ENCODE data around the gene TMEM18.
"Not testable (repeated sequence)": the region's sequence is repeated elsewhere in the genome, so short reads cannot be mapped to it uniquely, and the experiment has no call there.

Gene TMEM18

DNA sequence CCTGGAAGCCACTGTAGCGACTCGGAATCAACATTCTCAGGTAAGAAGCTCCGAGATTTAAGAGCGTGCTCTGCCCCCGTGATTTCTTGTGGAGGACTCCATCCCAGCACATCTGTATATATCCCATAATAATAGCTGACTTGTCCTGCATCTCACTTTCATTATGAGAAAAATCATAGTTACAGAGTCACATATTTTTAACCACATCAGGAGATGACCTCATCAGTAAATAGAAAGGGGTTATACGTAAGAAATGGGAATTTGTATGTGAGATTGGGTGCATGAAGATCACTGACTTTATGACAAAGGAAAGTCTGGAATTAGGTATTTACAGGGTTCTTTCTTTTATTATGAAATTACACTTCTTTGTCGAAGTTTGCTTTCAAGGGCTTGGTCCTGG is 16.4 kb upstream of the TMEM18 start:
- no peak for DNase-seq (ENCODE audit: low read depth, low spot score)

DNA sequence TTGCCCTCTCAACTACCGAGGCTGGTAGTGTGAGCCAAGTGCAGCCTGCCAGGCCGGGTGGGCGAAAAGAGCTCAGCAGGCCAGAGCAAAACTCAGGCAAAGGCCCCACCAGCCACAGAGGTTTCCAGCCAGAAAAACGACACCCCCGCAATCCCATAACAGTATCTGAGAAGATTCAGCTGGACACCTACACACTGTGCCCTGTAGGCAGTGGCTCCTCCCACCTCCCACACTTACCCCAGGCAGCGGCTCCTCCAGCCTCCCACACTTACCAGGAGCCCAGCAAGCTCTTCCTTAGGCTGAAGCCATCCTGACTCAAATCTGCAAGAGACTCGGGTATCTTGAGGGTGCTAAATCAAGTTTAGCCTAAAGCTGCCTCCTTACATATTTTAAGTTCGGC is 15.6 kb upstream of the TMEM18 start:
- no peak for DNase-seq (ENCODE audit: low read depth, low spot score)

DNA sequence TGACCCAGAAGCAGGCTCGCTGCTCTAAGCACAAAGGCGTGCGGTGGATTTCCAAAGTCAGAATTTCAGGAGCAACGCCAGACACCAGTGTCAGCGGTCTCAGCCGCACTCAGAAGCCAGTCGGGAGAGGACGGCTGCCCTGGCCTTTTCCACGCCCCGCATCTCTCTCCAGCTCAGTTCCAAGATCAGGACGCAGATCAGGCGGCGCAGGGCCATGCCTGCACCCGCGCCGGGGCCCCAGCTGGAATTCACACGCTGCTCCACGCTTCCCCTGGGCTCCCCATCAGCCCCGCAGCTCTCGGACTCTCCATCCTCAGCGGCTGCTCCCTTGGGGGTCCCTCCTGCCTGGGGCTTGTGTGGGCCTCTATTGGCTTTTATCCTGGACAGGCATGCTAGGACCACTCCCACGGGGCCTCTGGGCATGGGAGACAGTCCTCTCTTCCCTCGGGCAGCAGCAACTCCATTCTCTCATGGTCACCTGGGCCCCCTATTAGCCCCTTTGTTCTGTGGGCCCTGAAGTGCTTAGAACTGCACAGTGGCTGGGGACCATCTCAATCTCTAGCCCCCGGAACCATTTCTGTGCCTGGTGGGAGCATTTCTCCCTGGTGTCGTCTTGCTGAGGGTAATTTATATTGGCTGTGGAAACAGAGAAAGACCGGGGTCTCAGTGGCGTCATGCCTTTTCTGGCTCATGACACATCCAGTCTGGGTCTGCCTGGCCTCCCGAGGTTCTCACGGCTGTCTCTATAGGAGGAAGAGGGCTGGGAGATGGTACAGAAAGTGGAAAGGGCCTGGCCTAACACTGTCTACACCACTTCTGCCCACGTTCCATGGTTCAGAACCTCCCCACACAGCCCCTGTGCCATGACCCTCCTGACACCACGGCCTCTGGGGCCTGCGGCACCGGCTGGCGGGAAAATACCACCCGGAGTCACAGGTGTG is 14.9 kb upstream of the TMEM18 start:
- no peak for DNase-seq (ENCODE audit: low read depth, low spot score)

DNA sequence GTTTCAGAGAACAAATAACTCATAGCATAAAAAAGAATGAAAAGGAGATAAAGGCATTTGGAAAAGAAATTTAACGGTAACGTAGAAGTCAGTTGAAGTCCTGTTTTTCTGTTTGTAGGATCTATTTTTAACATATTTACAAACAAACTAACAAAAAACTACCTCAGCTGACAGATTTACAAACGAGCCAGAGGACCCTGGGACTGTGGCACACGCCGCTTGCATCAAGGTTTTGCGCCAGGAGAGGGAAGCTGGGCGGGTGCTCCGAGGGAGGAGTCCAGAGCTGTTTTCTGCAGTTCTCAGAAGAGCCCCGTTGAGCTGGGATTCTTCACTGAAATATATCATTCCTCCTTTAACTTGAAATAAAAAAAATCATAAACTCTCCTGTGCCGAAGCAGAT is 13.6 kb upstream of the TMEM18 start:
- no peak for DNase-seq (ENCODE audit: low read depth, low spot score)

DNA sequence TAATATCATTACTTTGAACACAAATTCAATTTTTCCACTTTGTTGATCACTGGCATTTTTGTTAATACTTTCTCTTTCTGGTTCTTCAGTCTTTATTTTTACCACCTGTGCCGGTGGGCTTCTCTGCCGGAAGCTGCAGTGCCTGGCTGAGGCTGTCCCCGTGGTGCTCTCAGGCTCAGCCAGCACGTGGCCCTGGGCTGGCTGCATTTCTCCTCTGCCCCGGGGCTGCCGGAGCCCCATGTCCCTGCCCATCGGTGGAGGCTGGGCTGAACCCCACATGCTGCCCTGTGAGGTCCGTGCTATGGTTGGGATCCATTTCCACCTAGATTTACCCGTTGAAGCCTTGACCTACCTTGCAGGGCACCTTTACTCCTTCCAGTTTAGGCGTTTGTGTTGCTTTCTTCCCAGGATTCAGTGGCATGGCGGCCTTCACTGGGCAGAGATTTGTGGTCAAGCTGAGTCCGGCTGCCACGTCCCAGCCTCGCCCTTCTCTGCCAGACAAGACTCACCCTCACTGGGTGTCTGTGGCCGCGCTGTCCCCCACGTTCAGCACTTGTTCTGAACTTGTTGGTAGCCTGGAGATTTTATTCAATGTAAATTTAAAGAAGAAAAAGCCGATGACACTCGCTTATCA is 12.8 kb upstream of the TMEM18 start:
- DNase-seq (ENCODE audit: low read depth, low spot score): no peak

DNA sequence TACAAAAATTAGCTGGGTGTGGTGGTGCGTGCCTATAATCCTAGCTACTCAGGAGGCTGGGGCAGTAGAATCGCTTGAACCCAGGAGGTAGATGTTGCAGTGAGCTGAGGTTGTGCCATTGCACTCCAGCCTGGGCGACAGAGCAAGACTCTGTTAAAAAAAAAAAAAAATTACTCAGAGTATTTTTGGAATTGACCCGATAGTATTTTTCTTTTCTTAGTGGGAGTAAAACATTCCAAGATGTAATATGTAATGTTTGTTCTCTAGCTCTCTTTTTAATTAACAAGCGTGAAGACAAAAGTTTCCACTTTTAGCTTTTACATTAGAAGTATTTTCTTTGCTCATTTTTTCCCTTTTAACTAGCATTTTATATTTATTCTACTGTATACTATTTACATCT is 12.0 kb upstream of the TMEM18 start:
- no peak for DNase-seq (ENCODE audit: low read depth, low spot score)

DNA sequence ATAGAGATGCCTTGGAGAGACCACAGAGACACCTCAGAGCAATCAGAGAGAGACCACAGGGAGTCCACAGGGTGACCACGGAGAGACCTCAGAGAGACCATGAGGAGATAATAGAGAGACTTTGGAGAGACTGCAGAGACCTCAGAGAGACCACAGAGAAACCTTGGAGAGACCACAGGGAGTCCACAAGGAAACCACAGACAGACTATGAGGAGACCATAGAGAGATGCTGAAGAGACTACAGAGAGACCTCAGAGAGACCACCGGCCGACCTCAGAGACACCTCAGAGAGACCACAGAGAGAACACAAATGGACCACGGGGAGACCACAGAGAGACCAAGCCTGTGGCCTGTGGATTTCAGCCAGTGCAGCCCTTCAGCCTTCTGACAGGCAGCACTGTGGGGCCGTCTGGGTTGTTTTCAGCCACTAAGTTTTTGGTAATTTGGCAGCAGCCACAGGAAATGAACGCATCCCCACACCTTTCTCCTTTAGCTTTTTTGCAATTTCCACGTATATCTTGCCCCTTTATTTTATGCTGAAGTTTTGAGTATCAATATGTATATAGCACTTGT is 11.4 kb upstream of the TMEM18 start:
- no peak for DNase-seq (ENCODE audit: low read depth, low spot score)

DNA sequence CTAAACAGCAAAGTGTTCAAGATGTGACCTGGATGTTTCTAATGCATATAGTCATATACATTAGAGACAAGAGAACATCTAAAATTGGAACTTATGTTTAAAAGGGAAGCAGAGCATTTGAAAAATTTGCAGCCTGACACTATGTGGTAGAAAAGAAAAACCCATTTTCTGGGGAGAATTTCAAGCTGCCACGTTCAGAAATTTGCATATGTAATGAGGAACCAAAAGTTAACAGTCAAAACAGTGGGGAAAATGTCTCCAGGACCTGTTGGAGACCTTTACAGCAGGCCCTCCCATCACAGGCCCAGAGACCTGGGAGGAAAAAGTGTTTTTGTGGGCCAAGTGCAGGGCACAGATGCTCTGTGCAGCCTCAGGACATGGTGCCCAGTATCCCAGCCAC is 8.2 kb upstream of the TMEM18 start:
- DNase-seq (ENCODE audit: low read depth, low spot score): no peak

DNA sequence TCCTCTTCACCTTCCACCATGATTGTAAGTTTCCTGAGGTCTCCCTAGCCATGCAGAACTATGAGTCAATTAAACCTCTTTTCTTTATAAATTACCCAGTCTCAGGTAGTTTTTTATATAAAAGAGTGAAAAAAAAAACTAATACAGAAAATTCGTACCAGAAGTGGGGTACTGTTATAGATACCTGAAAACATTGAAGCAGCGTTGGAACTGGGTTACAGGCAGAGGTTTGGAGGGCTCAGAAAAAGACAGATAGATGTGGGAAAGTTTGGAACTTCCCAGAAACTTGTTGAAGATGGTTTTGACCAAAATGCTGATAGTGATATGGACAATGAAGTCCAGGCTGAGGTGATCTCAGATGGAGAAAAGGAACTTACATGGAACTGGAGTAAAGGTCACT is 7.7 kb upstream of the TMEM18 start:
- not testable (repeated sequence) for DNase-seq (ENCODE audit: low read depth, low spot score)

DNA sequence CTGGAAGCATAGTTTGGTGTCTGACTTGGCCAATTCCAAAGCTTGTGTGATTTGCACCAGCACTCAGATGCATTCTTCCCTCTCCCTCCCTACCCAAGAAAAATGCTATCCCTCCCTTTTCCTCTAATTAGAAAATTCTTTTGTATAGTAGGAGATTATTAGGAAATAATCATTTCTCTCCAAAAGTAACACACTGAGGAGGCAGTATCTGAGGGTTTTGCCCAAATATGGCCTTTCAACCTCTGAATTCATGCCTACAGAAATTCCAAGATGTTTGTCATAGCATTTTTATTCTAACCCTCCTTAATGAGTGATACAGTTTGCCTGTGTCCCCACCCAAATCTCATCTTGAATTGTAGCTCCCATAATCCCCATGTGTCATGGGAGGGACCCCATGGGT is 5.0 kb upstream of the TMEM18 start:
- no peak for DNase-seq (ENCODE audit: low read depth, low spot score)

DNA sequence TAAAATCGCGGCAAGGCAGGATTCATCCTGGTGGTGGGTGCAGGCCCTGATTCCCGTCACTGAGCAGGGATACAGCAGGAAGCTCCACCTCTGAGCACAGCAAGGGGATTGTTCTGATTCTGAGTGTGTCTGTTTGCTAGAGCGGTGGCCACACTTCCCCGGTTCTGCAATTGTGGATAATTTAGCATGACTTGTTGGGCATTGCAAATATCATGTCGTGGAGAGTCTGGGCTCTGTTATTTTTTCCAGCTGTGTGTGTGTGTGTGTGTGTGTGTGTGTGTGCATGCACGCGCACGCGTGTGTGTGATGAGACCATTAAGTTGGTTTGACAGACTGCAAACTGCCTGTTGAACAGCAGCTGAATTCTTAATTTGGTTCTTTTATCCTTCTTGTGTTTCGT is 4.1 kb upstream of the TMEM18 start:
- DNase-seq (ENCODE audit: low read depth, low spot score): no peak

DNA sequence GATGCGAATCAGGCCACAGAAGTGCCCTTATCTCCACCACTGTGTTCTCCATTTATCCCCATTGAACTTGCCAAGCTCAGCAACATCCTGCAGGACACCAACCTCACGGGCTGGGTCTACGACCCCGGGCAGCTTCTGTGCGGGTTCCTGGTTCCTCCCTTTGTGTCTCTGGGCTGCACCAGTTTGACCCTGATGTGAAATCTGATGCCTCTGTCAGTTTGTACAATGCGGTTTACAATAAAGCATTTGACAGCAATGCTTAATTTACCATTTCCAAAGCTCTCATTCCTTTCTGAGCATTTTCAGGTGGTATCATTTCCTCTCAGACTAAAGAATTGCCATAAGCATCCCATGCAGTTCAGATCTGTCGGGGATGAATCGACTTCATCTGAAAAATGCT is 3.3 kb upstream of the TMEM18 start:
- no peak for DNase-seq (ENCODE audit: low read depth, low spot score)

DNA sequence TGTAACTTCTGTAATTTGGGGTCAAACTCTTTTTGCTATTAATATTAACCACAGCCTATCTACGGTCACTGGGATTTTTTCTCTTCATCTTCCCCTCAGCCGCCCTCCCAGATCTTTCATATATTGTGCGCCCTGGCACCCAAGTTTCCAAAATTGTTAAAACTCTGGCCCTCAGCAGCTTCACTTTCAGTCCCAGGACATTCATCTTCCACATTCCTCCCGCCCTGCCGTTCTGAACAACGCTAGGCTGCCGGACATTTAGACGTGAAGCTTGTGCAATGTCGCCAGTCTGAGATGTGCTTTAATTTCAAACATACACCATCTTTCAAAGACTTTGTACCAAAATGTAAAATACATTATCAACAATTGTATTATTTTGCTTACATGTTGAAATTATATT is 1.8 kb upstream of the TMEM18 start:
- no peak for DNase-seq (ENCODE audit: low read depth, low spot score)

DNA sequence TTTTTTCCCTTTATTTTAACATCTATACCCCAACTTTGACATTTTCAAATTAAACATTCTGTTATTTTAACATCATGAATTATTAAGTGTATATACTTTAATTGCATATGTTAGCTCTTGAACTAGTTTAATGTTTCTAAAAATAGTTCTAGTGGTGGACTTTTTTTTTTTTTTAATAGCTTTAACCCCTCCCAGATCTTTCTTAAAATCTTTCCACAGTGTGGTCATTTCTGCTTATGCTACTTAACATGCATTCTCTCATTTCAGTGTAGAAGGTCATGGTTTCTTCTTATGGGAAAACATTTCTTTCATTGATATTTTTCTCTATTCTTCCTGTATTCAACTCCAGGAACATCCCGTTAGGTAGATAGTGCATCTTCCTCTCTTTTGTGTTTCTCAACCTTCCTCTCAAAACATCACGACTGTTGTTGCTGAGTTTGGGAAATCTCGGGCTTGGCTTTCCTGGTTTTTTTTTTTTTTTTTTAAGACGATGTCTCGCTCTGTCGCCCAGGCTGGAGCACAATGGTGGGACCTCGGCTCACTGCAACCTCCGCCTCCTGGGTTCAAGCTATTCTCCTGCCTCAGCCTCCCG is 849 bp upstream of the TMEM18 start:
- no peak for DNase-seq (ENCODE audit: low read depth, low spot score)

DNA sequence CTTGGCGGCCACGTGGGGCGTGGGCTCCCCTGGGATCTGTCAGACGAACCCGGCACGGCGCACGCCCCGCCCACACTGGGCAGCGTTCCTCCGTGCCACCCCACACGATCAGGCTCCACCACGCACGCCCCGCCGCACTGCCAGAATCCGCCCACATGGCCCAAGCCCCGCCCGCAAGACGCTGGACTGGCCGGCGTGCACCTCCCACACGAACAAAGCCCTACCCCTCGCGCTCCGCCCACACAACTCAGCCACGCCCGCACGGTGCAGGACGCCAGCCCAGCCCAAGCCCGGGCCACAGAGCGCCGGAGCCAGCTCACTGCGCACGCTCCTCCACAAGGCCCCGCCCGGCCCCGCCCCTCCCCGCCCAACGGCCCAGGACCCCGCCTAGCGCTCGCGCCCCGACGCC is 555 bp downstream of the TMEM18 start:
- peak; percentile 91 for DNase-seq (ENCODE audit: low read depth, low spot score)

DNA sequence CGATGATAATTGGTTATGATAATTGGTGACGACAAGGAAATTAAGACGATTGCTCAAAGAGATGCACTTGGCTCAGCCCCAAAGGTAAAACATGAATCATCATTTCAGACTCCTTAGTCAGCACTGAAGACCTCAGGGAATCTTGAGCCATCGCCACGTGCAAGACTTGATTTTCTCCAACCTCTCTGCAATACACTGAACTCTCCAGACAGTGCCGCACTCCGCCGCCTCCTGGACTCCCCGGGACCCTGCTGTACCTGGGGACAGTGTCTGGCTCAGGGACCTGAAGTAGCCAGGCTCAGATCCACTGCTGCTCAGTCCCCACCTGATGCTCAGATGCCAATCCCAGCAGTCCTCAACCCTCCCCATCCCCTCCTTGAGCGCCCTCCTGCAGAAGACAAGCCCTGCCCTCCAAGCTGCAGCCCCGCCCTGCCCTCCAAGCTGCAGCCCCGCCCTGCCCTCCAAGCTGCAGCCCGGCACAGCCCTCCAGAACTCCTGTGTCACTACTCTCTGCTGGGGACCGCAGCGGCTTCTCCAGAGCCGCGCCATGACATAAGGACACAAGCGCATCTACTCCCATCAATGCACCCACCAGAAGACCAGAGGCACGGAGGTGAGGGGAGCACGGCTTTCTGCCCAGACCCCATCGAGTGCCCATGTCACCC is 1.1 kb downstream of the TMEM18 start:
- DNase-seq (ENCODE audit: low read depth, low spot score): no peak

DNA sequence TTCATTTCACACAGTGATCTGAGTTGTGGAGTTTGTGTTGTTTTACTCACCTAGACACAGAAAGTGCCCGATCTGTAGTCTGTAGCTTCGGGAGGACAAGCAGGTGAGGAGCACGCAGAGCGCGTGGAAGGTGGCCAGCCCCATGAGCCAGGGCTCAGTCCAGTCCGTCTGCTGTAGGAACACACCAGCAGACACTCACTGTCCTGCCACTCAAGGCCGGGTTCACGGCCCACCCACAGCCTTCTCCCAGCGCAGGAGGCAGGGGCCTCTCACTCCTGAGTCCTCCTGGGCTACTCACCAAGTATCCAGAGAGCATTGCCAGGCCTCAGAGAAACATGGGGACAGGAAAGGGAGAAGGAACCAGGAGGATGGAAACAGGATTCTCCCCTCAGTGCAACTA is 1.7 kb downstream of the TMEM18 start:
- DNase-seq (ENCODE audit: low read depth, low spot score): no peak

DNA sequence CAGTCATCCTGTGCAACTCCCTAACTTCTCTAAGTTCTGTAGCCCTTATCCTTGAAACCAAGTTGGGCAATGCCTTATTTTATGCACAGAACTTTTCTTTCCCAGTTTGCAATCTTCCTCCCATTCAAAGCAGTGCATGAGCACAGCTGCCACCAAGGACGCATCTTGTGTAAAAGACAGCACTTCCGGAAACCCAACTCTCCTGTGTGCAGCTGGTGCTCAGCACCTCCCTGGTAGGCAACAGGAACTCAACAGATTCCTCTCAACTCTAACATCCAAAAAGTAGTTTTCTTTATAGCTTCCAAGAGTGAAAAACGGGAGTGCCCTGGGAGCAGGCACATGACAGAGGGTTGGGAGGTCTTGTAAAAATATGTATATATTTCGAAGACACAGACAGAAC is 2.2 kb downstream of the TMEM18 start:
- no peak for DNase-seq (ENCODE audit: low read depth, low spot score)

DNA sequence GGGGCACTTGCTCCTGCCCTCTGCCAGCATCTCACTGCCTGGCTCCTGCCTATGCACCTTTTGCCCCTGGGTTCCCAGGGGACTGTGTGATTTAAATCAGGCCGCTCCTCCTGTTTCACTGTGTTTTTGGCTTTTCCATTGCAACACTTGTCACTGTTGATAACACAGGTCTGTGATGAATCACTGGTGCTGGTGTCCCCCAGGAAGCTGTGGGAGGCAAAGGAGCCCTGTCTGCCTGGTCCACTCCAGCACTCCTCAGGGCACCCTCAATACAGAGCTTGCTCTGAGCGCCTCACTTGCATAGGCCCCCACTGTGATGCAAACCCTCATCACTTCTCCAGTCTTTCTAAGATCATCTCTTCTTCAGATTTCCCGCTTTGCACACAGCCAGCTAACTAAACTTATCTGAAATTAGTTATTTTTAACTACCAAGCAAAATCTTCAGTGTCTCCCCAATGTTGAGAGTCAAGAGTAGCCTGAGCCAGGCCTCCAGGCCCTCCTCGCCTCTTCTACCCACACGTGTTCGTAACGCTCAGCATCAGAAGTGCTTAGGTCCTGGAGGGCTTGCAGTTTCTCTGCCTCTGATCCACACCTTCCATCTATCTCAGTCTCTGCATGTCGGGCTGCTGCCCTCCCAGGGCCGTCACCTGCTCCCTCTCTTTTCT is 2.8 kb downstream of the TMEM18 start:
- DNase-seq (ENCODE audit: low read depth, low spot score): no peak

DNA sequence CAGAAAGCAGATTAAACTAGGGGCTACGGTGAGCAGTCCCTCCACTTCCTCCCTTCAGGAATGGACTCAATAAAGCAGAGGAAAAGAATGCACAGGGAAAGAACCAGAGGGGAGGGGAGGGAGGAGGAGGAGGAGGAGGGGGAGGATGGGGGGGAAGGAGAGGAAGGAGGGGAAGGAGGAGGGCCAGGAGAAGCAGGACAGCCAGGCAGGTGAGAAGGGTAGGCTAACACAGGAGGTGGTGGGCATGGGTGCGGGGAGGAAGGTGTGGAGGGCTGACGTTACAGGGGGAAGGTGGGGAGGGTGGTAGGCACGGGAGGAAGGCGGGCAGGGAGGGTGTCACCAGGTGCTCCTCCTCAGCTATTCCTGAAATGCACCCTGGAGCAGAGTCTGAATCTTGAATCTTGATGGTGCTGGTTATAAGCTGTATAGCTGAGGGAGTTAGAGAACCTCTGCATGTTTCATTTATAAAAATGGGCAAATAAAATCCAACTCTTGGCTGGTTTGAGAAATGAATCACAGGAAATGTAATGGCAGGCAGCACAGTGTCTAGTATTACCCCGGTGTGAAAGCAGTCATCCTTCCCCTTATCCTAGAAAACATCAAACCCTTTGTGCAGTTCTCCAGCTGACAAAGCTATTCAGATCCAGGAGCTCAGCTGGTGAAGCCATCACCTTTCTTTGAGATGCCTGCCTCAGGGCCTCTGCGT is 3.4 kb downstream of the TMEM18 start:
- no peak for DNase-seq (ENCODE audit: low read depth, low spot score)

DNA sequence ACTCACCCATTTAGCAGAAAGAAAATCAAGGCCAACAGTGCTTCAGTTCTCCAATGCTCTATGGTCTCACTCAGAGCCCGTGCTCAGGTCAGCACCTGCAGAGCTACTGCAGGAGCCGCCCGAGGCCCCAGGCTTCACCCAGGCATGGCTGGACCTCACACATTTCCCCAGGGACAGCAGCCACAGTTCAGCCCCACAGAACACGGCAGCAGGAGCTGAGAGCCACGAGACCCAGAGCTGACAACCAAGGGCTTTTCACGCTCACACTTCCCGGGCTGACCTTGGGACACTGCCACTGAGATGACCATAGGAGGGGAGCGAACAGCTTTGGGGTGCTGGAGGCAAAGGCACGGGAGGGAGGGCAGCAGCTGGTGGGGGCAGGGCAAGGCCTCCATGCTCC is 4.2 kb downstream of the TMEM18 start:
- DNase-seq (ENCODE audit: low read depth, low spot score): no peak

Data from activated CD4-positive, CD25-positive, alpha-beta regulatory T cell treated with anti-CD3 and anti-CD28 coated beads, Interleukin-2, amount 50 U/mL, for 16 hours (primary cell).